GM12878 (cell line): ENCODE data around the gene ZNF804A. TPM values are rescaled to one million over a fixed set of nuclear protein-coding genes. Genes with fewer than 3 reads are reported as not detected.

Experiments
- ATAC-seq: fragments of 200-7000 bp; cut with Tn5 transposase; 3 replicates; pipeline ENCODE4 v1.9.1; 2020; ENCODE audit warnings: mild to moderate bottlenecking, moderate library complexity
- BruUV-seq: library from RNA; stranded (reverse); fragments of 400-500 nt; replicated peaks from 2 replicates; lab custom pipeline; 2021; lab: Mats Ljungman, UMichigan
- CTCF ChIA-PET: fragments of 300-600 bp; sonication (Branson Sonifier 250); formaldehyde crosslinking; extraction: SDS; loops from one replicate; lab custom pipeline; 2021; ENCODE audit warnings: inconsistent platforms; lab: Yijun Ruan, JAX
- POLR2A ChIA-PET: fragments of 350-600 bp; formaldehyde crosslinking; extraction: SDS; loops from one replicate; lab custom pipeline; 2021; ENCODE audit warnings: inconsistent platforms; lab: Charles Lee
- RAD21 ChIA-PET: fragments of 300-600 bp; sonication (Branson Sonifier 250); formaldehyde crosslinking; loops from one replicate; lab custom pipeline; 2023; ENCODE audit warnings: antibody characterized with exemption; ENCODE audit not compliant: unreplicated experiment; lab: Charles Lee
- SMC1A ChIA-PET: fragments of 300-600 bp; sonication (Branson Sonifier 250); formaldehyde crosslinking; loops from one replicate; lab custom pipeline; 2023; ENCODE audit not compliant: unreplicated experiment, uncharacterized antibody; lab: Charles Lee
- DNase-seq: peaks from one replicate; pipeline ENCODE4 v3.0.0-alpha.2; 2011; ENCODE audit warnings: low read depth, low spot score
- FAIRE-seq: peaks from 3 replicates; lab custom pipeline; 2011; peaks lifted over from hg19 to GRCh38; lab: Jason Lieb, UNC
- H2AFZ ChIP-seq: 2 replicates; pipeline ENCODE4 v1.6.0; 2011; ENCODE audit warnings: low read depth, low read length, control low read depth; ENCODE audit not compliant: control insufficient read depth
- H3K27ac ChIP-seq: 2 replicates; pipeline ENCODE4 v1.5.1; 2011; ENCODE audit warnings: control low read depth; ENCODE audit not compliant: control insufficient read depth, insufficient read depth
- H3K27me3 ChIP-seq, 2 experiments: replicated peaks in 1 of 2; 2 replicates each; pipeline versions ENCODE4 v1.6.0 to v1.6.1; 2011; ENCODE audit warnings: low read length in 1 of 2; ENCODE audit not compliant: control insufficient read depth in 2 of 2, insufficient read depth in 2 of 2
- H3K36me3 ChIP-seq, 2 experiments: 2 replicates each; pipeline ENCODE4 v1.5.1; 2011; ENCODE audit warnings: low read length in 1 of 2; ENCODE audit not compliant: control insufficient read depth in 2 of 2, insufficient read depth in 2 of 2
- H3K4me1 ChIP-seq: 2 replicates; pipeline ENCODE4 v1.6.1; 2011; ENCODE audit warnings: mild to moderate bottlenecking, low read length, moderate library complexity, mixed read lengths; ENCODE audit not compliant: control insufficient read depth, insufficient read depth
- H3K4me2 ChIP-seq: 2 replicates; pipeline ENCODE4 v1.6.0; 2011; ENCODE audit warnings: control low read depth; ENCODE audit not compliant: control insufficient read depth, insufficient read depth
- H3K4me3 ChIP-seq: fragments of 200-600 bp; sonication (generic); 2 replicates; pipeline ENCODE4 v1.5.1; 2016
- H3K79me2 ChIP-seq: 2 replicates; pipeline ENCODE4 v1.6.0; 2011; ENCODE audit warnings: low read length; ENCODE audit not compliant: control insufficient read depth, insufficient read depth
- H3K9ac ChIP-seq: 2 replicates; pipeline ENCODE4 v1.8.0; 2011; ENCODE audit warnings: low read length, control low read depth, mixed read lengths; ENCODE audit not compliant: control insufficient read depth, insufficient read depth
- H3K9me3 ChIP-seq: replicated peaks from 3 replicates; pipeline ENCODE4 v1.5.1; 2011; ENCODE audit warnings: mild to moderate bottlenecking, low read length; ENCODE audit not compliant: control insufficient read depth, insufficient read depth
- H4K20me1 ChIP-seq: 2 replicates; pipeline ENCODE4 v1.6.0; 2011; ENCODE audit not compliant: control insufficient read depth, insufficient read depth
- E2F8 ChIP-seq: fragments of 450-650 bp; IDR thresholded peaks from 2 replicates; pipeline ENCODE4 v1.6.1; 2018; ENCODE audit warnings: mild to moderate bottlenecking, low read depth, moderate library complexity; ENCODE audit not compliant: partially characterized antibody
- ELK1 ChIP-seq: IDR thresholded peaks from 2 replicates; pipeline ENCODE4 v1.6.1; 2012; ENCODE audit warnings: low read depth, low read length, improper control_type of control experiment
- MEF2A ChIP-seq: IDR thresholded peaks from 2 replicates; pipeline ENCODE4 v1.6.1; 2011; ENCODE audit warnings: low read depth, mild to moderate bottlenecking, low read length, moderate library complexity; ENCODE audit not compliant: insufficient read depth
- POLR2AphosphoS5 ChIP-seq: IDR thresholded peaks from 2 replicates; pipeline ENCODE4 v1.6.1; 2011; ENCODE audit warnings: mild to moderate bottlenecking, low read length, inconsistent platforms
- WGBS: methylation state at CpG from one replicate; pipeline ENCODE4 v1.1.6; 2016; ENCODE audit warnings: low lambda C conversion rate; ENCODE audit not compliant: insufficient replicate concordance, insufficient coverage; ENCODE audit errors: missing lambda C conversion rate; 5-methylcytosine and 5-hydroxymethylcytosine counted together
- in situ Hi-C: fragments of 300-500 bp; cut with MboI; formaldehyde crosslinking; loops from 9 replicates; pipeline ENCODE4 v1.14.3; 2018; ENCODE audit warnings: mixed read lengths
- intact Hi-C: fragments of 100-400 bp; cut with micrococcal nuclease; formaldehyde crosslinking; loops from one replicate; pipeline ENCODE4 v1.14.2; 2022; ENCODE audit not compliant: unreplicated experiment
- polyA plus RNA-seq, 11 experiments: library from polyadenylated mRNA; depleted of rRNA in 4 of 11; unstranded in 6 of 11; stranded (reverse) in 5 of 11; fragments of >200 nt; fragmentation: Nextera tagmentation in 4 of 11; fragmentation: Illumina TruSeq in 1 of 11; extraction: Ambion mirVana in 4 of 11; extraction: Trizol in 1 of 11; gene quantifications; 1 replicate in 1 of 11; 2 replicates in 10 of 11; pipeline versions ENCODE4 v1.2.1 to v1.2.3, GENCODE V29; 2011 to 2016; ENCODE audit warnings: inconsistent platforms in 2 of 11, missing spikeins in 2 of 11, low read depth in 1 of 11
- total RNA-seq, 4 experiments: library from RNA; depleted of rRNA in 3 of 4; stranded (reverse); fragments of >200 nt in 3 of 4; fragmentation: Illumina TruSeq in 1 of 4; extraction: Trizol in 1 of 4; gene quantifications; 2 replicates each; pipeline versions ENCODE4 v1.2.1 to v1.2.3, GENCODE V29; 2013 to 2021

Gene ZNF804A
- total and polyA plus RNA-seq, 10 of the 15 experiments (the other 5 are each of a cell fraction or from before 2014, with no cell fraction given): 0.19 to 2.3 (median 1.4) TPM

GRCh38 chr2:184599054-184599871 is 934 bp downstream of the ZNF804A start:
- ChIA-PET POLR2A (no interaction called here), RAD21 (no interaction called here), CTCF (interaction anchor here (1.2 to 1.6 kb wide), 2 partner anchors 13 to 47 kb away, joined by 3 to 4 read pairs; no protein-coding TSS in a partner anchor), SMC1A (interaction anchor here (0.6 kb wide), 1 partner anchor 81 kb away, joined by 3 read pairs; no protein-coding TSS in a partner anchor)
- Histone ChIP-seq H3K4me3 (peak overlapping the region; percentile 69; the same call in 1 of the 2 replicates), H4K20me1 (no peaks in the 10 kb centered on the region), H3K4me1 (peaks cover 5% of the 10 kb centered on the region), H2AFZ (no peak overlapping the region), H3K9ac (no peak overlapping the region), H3K36me3 (no peaks in the 10 kb centered on the region), H3K79me2 (no peaks in the 10 kb centered on the region), H3K27me3 (peaks cover 5 to 9% of the 10 kb centered on the region in 2 experiments; a peak in 3 of 4 replicates), H3K27ac (no peak overlapping the region), H3K9me3 (no peaks in the 10 kb centered on the region), H3K4me2 (peak overlapping the region; percentile 67; the same call in 1 of the 2 replicates)
- intact Hi-C loops (no loop called here), in situ Hi-C loops (no loop called here)
- FAIRE-seq (no peak), ATAC-seq (no peak), DNase-seq (no peak)
- BruUV-seq: no TSS peak
- TF ChIP-seq E2F8: no peak
- no peak for TF ChIP-seq POLR2AphosphoS5
- no peak for TF ChIP-seq ELK1
- TF ChIP-seq MEF2A: no peak
- WGBS: 1% methylated on average over 7 of the region's 7 CpGs
